Measurements from ENCODE around the gene DISP3.

The DISP3 gene

DNA sequence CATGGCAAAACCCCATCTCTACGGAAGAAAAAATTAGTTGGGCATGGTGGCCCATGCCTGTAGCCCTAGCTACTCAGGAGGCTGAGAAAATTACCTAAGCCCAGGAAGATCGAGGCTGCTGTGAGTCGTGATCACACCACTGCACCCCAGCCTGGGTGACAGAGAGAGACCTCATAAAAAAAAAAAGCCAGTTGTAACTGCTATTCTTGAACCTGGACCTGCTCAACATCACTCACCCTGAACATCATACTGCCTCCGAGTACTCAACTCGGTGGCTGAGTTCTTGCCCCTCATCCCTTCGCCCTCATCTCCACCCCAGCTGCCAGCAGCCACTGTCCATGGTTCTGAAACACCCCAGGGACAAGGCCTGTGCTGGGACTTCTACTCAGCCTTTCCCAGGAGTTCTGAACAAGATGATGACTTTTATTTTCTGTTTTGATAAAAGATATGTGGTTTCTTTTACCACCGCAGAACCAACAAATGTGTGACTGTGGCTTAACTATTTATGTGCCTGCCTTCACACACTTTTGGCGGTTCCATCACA, 5.4 kb upstream of the DISP3 start:
- no peak overlapping the region for H3K27ac ChIP-seq
- no peaks in the 10 kb centered on the region for H3K4me1 ChIP-seq (ENCODE audit: control insufficient read depth in 1 of 2, insufficient read depth in 1 of 2, low read depth in 1 of 2, low read length in 1 of 2)
- H3K27me3 ChIP-seq: peaks cover 39% of the 10 kb centered on the region
- no peaks in the 10 kb centered on the region for H3K36me3 ChIP-seq
- H3K9me3 ChIP-seq: no peaks in the 10 kb centered on the region
- H3K4me3 ChIP-seq (ENCODE audit: low read depth in 1 of 2, low read length in 1 of 2): no peak overlapping the region
- no peak for TF ChIP-seq CTCF (IDR thresholded peaks at IDR 0.05)

GRCh38 chr1:11474826-11475225, 4.1 kb upstream of the DISP3 start:
- Histone ChIP-seq H3K27me3 (peaks cover 47% of the 10 kb centered on the region), H3K4me3 (ENCODE audit: low read depth in 1 of 2, low read length in 1 of 2) (no peak overlapping the region), H3K27ac (no peak overlapping the region), H3K9me3 (no peaks in the 10 kb centered on the region), H3K36me3 (no peaks in the 10 kb centered on the region), H3K4me1 (ENCODE audit: control insufficient read depth in 1 of 2, insufficient read depth in 1 of 2, low read depth in 1 of 2, low read length in 1 of 2) (no peaks in the 10 kb centered on the region)
- no peak for TF ChIP-seq CTCF (IDR thresholded peaks at IDR 0.05)

DNA sequence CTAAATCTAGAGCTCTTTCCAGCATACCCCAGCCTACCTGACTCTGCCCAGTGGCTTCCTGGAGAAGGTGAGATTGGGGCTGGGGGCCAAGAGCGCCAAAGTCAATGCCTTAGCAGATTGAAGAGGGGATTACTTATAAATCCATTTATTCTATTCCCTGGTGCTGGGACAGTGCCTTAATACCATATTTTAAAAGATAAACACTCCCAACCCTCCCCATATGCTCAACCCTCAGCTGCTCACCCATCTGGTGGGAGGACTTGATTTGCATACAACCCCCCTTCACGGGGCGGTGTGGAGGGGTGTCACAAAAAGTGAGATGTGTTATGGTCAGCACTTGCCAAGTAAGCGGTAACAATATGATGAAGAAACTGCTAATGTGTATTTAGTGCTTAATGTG, 3.2 kb upstream of the DISP3 start:
- no peak for TF ChIP-seq CTCF (IDR thresholded peaks at IDR 0.05)
- Histone ChIP-seq H3K4me3 (ENCODE audit: low read depth in 1 of 2, low read length in 1 of 2) (no peak overlapping the region), H3K4me1 (ENCODE audit: control insufficient read depth in 1 of 2, insufficient read depth in 1 of 2, low read depth in 1 of 2, low read length in 1 of 2) (no peaks in the 10 kb centered on the region), H3K27ac (no peak overlapping the region), H3K27me3 (peaks cover 56% of the 10 kb centered on the region), H3K9me3 (no peaks in the 10 kb centered on the region), H3K36me3 (no peaks in the 10 kb centered on the region)

DNA sequence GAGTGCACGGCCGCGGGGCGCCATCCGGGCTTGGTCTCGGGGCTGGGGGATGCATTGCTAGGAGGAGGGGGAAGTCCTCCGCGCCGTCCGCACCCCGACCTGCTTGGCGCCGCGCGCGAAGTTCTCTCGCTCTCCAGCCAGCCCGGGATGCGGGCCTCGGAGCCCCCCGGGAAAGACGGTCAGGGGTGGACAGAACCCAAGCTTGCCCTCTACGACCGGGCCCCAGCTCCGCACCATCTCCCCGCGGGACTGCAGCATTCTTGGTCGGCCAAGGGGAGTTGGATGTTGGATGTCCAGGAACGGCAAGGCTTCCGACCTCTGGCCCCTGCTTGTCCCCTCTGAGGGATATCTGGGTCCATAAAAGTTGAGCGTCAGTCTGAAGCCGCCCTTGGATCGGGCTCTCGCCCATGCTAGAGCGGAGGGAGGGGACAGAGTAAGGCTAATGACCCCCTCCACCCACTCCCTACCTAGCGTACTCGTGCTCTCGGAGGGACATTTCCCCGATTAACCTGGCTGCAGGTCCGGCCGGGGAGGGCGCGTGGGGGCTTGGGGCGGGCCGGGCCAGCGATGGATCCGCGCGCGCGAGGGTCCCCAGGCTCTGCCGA, 522 bp downstream of the DISP3 start:
- no peak overlapping the region for H3K27ac ChIP-seq
- no peak for TF ChIP-seq CTCF (IDR thresholded peaks at IDR 0.05)
- no peaks in the 10 kb centered on the region for H3K36me3 ChIP-seq
- no peaks in the 10 kb centered on the region for H3K4me1 ChIP-seq (ENCODE audit: control insufficient read depth in 1 of 2, insufficient read depth in 1 of 2, low read depth in 1 of 2, low read length in 1 of 2)
- H3K27me3 ChIP-seq: peaks cover 81% of the 10 kb centered on the region
- H3K9me3 ChIP-seq: no peaks in the 10 kb centered on the region
- H3K4me3 ChIP-seq (ENCODE audit: low read depth in 1 of 2, low read length in 1 of 2): peak overlapping the region in 1 of 2 experiments; percentile 30

GRCh38 chr1:11481019-11481418, 2.1 kb downstream of the DISP3 start:
- Histone ChIP-seq H3K36me3 (no peaks in the 10 kb centered on the region), H3K4me3 (ENCODE audit: low read depth in 1 of 2, low read length in 1 of 2) (no peak overlapping the region), H3K4me1 (ENCODE audit: control insufficient read depth in 1 of 2, insufficient read depth in 1 of 2, low read depth in 1 of 2, low read length in 1 of 2) (no peaks in the 10 kb centered on the region), H3K27ac (no peak overlapping the region), H3K27me3 (peaks cover 83% of the 10 kb centered on the region), H3K9me3 (no peaks in the 10 kb centered on the region)
- TF ChIP-seq CTCF (IDR thresholded peaks at IDR 0.05): no peak

All from neutrophil (primary cell).